OCI-LY1 (cell line): Measurements from ENCODE around the gene CCDC83.
"Not testable (repeated sequence)": the region's sequence is repeated elsewhere in the genome, so short reads cannot be mapped to it uniquely, and the experiment has no call there.

Source experiments
- H2AFZ ChIP-seq: fragments of 200-600 bp; sonication (generic), shearing (Covaris generic); 2 replicates; pipeline ENCODE4 v1.6.0; 2014; ENCODE audit warnings: antibody characterized with exemption, mild to moderate bottlenecking, low read length
- H3F3A ChIP-seq: fragments of 200-600 bp; sonication (generic), shearing (Covaris generic); 2 replicates; pipeline ENCODE4 v1.6.0; 2014; ENCODE audit warnings: mild to moderate bottlenecking, antibody characterized with exemption, low read length, moderate library complexity; ENCODE audit not compliant: insufficient read depth
- H3K27ac ChIP-seq: fragments of 200-600 bp; sonication (generic); 2 replicates; pipeline ENCODE4 v1.5.1; 2014; ENCODE audit warnings: low read length, mixed run types, mild to moderate bottlenecking, low read depth; ENCODE audit not compliant: poor library complexity, severe bottlenecking
- H3K27me3 ChIP-seq: fragments of 200-600 bp; sonication (generic); 2 replicates; pipeline ENCODE4 v1.6.0; 2014; ENCODE audit warnings: antibody characterized with exemption, mild to moderate bottlenecking, low read length, moderate library complexity; ENCODE audit not compliant: insufficient read depth
- H3K36me3 ChIP-seq: fragments of 200-600 bp; sonication (generic); 2 replicates; pipeline ENCODE4 v1.6.1; 2014; ENCODE audit warnings: mild to moderate bottlenecking, antibody characterized with exemption, low read length, moderate library complexity, mixed read lengths; ENCODE audit not compliant: insufficient read depth
- H3K4me1 ChIP-seq: fragments of 200-600 bp; sonication (generic); 2 replicates; pipeline ENCODE4 v1.5.1; 2014; ENCODE audit warnings: mild to moderate bottlenecking, low read length, moderate library complexity; ENCODE audit not compliant: insufficient read depth, severe bottlenecking
- H3K4me2 ChIP-seq: fragments of 200-600 bp; sonication (generic), shearing (Covaris generic); 2 replicates; pipeline ENCODE4 v1.6.1; 2014; ENCODE audit warnings: low read length
- H3K4me3 ChIP-seq: fragments of 200-600 bp; sonication (generic); 2 replicates; pipeline ENCODE4 v1.5.1; 2014; ENCODE audit warnings: low read length, low read depth, mild to moderate bottlenecking, mixed read lengths; ENCODE audit not compliant: poor library complexity, severe bottlenecking
- H3K79me2 ChIP-seq: fragments of 200-600 bp; shearing (Covaris generic); 2 replicates; pipeline ENCODE4 v1.6.1; 2016; ENCODE audit warnings: mixed run types, low read length, mixed read lengths; ENCODE audit not compliant: insufficient read depth
- H3K9ac ChIP-seq: fragments of 200-600 bp; sonication (generic), shearing (Covaris generic); 2 replicates; pipeline ENCODE4 v1.6.1; 2014; ENCODE audit warnings: mild to moderate bottlenecking, low read length, mixed read lengths
- H3K9me2 ChIP-seq: fragments of 200-600 bp; sonication (generic), shearing (Covaris generic); 2 replicates; pipeline ENCODE4 v1.6.1; 2014; ENCODE audit warnings: low read depth, mild to moderate bottlenecking, low read length, mixed read lengths
- H3K9me3 ChIP-seq: fragments of 200-600 bp; shearing (Covaris generic); 2 replicates; pipeline ENCODE4 v1.6.1; 2014; ENCODE audit warnings: low read length, mixed read lengths
- H4K20me1 ChIP-seq: fragments of 200-600 bp; sonication (generic), shearing (Covaris generic); 2 replicates; pipeline ENCODE4 v1.6.0; 2016; ENCODE audit warnings: mild to moderate bottlenecking, low read length; ENCODE audit not compliant: insufficient read depth
- EZH2 ChIP-seq: fragments of 200-600 bp; sonication (generic), shearing (Covaris generic); IDR thresholded peaks from 2 replicates; pipeline ENCODE4 v1.8.0; 2017; ENCODE audit warnings: borderline replicate concordance, mixed run types, mild to moderate bottlenecking, antibody characterized with exemption, low read length, moderate library complexity, mixed read lengths
- TF ChIP-seq, protein P1 (sequence below): fragments of 200-600 bp; sonication (generic), shearing (Covaris generic); IDR thresholded peaks from 2 replicates; pipeline ENCODE4 v1.5.1; 2017; ENCODE audit warnings: mild to moderate bottlenecking, antibody characterized with exemption, low read length, moderate library complexity, mixed read lengths

The CCDC83 gene

DNA sequence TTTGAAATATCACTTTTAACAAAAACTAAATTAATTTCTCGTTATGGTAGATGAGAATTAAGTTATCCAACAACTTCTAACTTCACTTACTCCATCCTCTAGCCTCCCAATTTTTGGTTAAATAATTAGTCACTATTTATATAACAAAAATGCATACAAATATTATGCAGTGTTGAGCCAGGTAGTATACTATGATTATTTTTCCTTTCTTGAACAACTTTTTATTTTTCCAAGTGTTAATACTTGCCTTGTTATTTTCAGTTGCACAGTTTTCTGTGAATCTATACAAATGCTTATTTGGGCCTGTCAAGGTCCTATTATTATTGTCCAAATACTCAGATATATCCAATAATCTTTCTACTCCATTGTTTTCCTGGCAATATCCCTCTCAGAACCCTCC, 19.9 kb upstream of the CCDC83 start:
- H3K27ac ChIP-seq, result no peak overlapping the region

DNA sequence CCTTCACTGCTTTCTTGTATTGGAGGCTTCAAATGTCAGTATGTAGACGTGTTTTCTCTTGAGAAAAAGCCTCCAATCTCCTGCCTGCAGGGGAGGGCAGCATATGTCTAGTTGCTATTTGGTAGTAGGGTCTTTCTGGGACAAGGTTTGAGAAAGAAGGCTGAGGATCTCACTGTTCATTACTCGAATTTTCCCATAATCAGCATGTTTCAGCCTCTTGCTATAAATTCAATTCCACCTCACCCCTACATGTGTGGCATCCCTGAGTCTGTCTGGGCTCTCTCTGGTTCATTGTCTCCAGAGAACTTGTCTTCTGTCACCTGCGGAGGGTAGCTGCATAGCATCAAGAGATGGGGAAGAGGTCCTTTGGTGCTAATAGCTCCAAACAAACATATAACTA, 19.5 kb upstream of the CCDC83 start:
- no peaks in the 10 kb centered on the region for H3F3A ChIP-seq
- H3K9ac ChIP-seq, result no peak overlapping the region
- H3K4me1 ChIP-seq, result no peaks in the 10 kb centered on the region
- no peaks in the 10 kb centered on the region for H3K9me3 ChIP-seq
- H3K27ac ChIP-seq, result no peak overlapping the region
- H2AFZ ChIP-seq, result no peak overlapping the region
- no peaks in the 10 kb centered on the region for H3K36me3 ChIP-seq
- H3K9me2 ChIP-seq, result no peaks in the 10 kb centered on the region
- H3K27me3 ChIP-seq, result no peaks in the 10 kb centered on the region
- H3K4me2 ChIP-seq, result no peak overlapping the region
- no peaks in the 10 kb centered on the region for H3K79me2 ChIP-seq
- no peak for TF ChIP-seq EZH2
- TF ChIP-seq, protein P1, sequence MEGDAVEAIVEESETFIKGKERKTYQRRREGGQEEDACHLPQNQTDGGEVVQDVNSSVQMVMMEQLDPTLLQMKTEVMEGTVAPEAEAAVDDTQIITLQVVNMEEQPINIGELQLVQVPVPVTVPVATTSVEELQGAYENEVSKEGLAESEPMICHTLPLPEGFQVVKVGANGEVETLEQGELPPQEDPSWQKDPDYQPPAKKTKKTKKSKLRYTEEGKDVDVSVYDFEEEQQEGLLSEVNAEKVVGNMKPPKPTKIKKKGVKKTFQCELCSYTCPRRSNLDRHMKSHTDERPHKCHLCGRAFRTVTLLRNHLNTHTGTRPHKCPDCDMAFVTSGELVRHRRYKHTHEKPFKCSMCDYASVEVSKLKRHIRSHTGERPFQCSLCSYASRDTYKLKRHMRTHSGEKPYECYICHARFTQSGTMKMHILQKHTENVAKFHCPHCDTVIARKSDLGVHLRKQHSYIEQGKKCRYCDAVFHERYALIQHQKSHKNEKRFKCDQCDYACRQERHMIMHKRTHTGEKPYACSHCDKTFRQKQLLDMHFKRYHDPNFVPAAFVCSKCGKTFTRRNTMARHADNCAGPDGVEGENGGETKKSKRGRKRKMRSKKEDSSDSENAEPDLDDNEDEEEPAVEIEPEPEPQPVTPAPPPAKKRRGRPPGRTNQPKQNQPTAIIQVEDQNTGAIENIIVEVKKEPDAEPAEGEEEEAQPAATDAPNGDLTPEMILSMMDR, result no peak
- H4K20me1 ChIP-seq, result no peaks in the 10 kb centered on the region
- no peak overlapping the region for H3K4me3 ChIP-seq

More for the DNA sequence above, 19.9 kb upstream of the CCDC83 start:
- no peak for TF ChIP-seq EZH2
- TF ChIP-seq, protein P1, result no peak
- H4K20me1 ChIP-seq, result no peaks in the 10 kb centered on the region
- H3K36me3 ChIP-seq, result no peaks in the 10 kb centered on the region
- H3K27me3 ChIP-seq, result no peaks in the 10 kb centered on the region
- no peaks in the 10 kb centered on the region for H3K9me2 ChIP-seq
- no peaks in the 10 kb centered on the region for H3K4me1 ChIP-seq
- no peak overlapping the region for H2AFZ ChIP-seq
- H3K4me3 ChIP-seq, result no peak overlapping the region
- H3K79me2 ChIP-seq, result no peaks in the 10 kb centered on the region
- no peak overlapping the region for H3K4me2 ChIP-seq
- H3K9me3 ChIP-seq, result no peaks in the 10 kb centered on the region
- no peaks in the 10 kb centered on the region for H3F3A ChIP-seq
- no peak overlapping the region for H3K9ac ChIP-seq

GRCh38 chr11:85840932-85841331, 14.3 kb upstream of the CCDC83 start:
- not testable (repeated sequence) for H3K9me2 ChIP-seq, H3F3A ChIP-seq, H3K9me3 ChIP-seq, H3K4me1 ChIP-seq, H2AFZ ChIP-seq, H3K4me3 ChIP-seq, H3K27ac ChIP-seq, H3K27me3 ChIP-seq, H3K4me2 ChIP-seq, H4K20me1 ChIP-seq, H3K36me3 ChIP-seq, H3K79me2 ChIP-seq, H3K9ac ChIP-seq

DNA sequence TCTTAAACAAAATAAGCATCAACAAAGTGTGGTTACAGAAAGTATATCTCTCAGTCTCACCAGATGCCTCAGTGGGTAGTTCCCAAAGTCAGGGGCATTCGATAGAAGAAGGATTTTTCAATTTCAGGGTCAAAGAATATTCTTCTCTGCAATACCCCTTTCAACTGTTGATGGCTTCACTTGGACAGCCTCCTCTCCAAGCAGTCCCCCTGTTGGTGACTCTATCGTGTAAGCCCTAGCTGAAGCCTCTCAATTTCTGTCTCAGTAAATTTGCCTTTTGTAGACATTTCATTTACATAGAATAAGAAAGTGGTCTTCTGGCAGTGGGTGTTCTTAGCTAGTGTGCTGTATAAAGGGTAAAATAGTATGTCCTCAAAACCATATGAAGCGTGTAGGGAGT, 11.3 kb upstream of the CCDC83 start:
- no peak overlapping the region for H3K4me3 ChIP-seq
- no peak overlapping the region for H3K9ac ChIP-seq
- H3K36me3 ChIP-seq, result no peaks in the 10 kb centered on the region
- no peaks in the 10 kb centered on the region for H3K9me2 ChIP-seq
- no peak overlapping the region for H3K4me2 ChIP-seq
- no peaks in the 10 kb centered on the region for H3K27me3 ChIP-seq
- H3K4me1 ChIP-seq, result no peaks in the 10 kb centered on the region
- H3K27ac ChIP-seq, result no peak overlapping the region
- H4K20me1 ChIP-seq, result no peaks in the 10 kb centered on the region
- no peaks in the 10 kb centered on the region for H3K9me3 ChIP-seq
- H2AFZ ChIP-seq, result no peak overlapping the region
- H3K79me2 ChIP-seq, result no peaks in the 10 kb centered on the region
- no peaks in the 10 kb centered on the region for H3F3A ChIP-seq
- TF ChIP-seq, protein P1, result no peak
- no peak for TF ChIP-seq EZH2
